Activated CD8-positive, alpha-beta memory T cell treated with anti-CD3 and anti-CD28 coated beads for 48 hours (primary cell): Measurements from ENCODE around the gene NTN5.
"Not testable (repeated sequence)": the region's sequence is repeated elsewhere in the genome, so short reads cannot be mapped to it uniquely, and the experiment has no call there.

ENCODE experiments used
- DNase-seq, 3 experiments: peaks; one replicate each; pipeline ENCODE4 v3.0.0-alpha.2; 2020; ENCODE audit warnings: low read depth in 2 of 3, low spot score in 2 of 3

Gene NTN5

DNA sequence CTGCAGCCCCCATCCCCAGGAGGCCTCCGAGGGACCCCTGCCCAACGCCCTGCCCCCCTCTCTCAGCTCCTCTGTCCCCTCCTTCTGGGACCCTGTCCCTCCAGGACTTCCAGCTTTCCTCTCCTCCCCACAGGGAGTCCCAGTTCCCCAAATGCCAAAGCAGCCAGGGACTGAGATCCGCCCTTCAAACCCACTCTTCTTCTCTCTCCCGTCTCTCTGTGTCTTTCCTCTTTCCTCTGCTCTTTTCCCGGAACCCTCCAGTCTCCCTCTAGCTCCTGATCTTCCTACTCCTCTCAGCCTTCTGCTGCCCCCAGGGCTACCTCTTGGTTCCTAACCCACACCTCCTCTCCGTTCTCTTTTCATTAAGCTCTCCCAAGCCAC is 27.2 kb downstream of the NTN5 start:
- DNase-seq, result no peak

DNA sequence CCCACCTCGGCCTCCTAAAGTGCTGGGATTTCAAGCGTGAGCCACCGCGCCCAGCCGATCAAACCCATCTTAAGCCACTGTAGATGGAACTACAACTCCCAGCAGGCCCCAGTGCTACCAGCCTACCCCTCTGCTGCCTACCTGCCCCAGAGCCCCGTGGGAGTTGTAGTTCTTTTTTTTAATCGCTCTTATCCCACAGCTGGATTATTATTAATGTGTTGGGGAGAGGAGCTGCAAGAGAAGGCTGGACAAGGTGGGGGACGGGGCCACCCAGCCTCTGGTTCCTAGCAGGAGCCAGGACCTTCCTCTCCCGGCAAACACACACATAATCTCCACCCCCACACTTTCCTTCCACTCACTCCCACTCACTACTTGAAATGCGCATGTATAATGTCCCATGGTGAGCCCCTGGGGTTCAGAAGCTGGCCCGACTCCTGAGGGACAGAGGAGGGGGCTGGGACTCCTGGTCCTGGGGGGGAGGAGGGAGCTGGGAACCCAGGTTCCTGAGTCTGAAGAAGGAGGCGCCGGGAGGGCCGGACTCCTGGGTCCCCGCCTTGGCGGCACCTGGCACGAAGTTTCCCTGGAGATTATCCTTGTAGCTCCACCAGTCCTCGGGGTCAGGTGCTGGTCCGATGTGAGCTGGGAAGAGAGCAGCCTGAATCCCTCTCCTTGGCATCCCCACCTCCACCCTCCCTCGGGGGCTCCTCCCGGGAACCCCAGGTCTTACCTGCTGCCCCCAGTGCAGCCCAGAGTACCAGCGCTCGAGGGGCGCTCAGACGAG is 27.8 kb downstream of the NTN5 start:
- peak in 2 of 3 experiments; percentile 44 to 51 for DNase-seq

DNA sequence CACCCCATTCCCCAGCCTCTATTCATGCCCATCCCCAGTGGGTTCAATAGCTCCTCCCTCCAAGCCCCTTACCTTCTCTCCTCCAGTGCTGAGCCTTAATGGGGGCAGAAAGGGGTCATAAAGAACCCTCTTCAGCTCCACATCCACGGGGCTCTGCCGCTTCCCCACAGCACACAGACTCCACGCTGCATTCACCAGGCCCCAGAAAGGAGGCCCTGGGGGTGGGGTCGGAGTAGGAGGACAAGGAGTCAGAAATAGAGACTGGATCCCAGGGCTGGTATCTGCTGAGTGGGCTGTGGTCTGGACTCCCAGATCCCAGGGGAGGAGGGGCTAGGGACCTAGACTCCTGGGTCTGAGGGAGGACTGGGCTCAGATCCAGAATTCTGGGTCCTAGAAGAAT is 28.5 kb downstream of the NTN5 start:
- no peak for DNase-seq

DNA sequence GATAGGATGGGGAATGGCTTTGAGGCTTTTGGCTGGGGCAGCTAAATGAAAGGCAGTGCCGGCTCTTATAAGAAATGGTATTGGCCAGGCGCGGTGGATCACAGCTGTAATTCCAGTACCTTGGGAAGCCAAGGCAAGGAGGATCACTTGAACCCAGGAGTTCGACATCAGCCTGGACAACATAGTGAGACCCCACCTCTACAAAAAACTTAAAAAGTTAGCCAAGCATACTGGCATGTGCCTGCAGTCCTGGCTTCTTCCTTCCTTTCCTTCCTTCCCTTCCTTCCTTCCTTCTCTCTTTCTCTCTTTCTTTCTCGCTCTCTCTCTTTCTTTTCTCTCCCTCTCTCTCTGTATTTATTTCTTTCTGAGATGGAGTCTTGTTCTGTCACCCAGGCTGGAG is 30.0 kb downstream of the NTN5 start:
- DNase-seq, result no peak

DNA sequence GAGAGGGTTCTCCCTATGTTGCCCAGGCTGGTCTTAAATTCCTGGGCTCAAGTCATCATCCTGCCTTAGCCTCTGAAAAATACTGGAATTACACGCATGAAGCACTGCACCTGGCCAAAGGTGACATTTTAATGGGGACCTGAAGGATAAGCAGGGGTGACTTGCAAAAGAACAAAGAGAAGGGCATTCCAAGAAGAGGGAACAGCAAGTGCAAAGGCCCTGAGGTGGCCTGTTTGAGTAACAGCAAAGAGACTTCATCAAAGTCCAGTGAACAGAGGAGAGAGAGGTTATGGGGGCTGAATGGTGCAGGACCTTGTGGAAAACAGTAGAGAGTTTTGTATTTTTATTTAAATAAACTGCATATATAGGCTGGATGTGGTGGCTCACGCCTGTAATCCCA is 31.0 kb downstream of the NTN5 start:
- DNase-seq, result no peak

DNA sequence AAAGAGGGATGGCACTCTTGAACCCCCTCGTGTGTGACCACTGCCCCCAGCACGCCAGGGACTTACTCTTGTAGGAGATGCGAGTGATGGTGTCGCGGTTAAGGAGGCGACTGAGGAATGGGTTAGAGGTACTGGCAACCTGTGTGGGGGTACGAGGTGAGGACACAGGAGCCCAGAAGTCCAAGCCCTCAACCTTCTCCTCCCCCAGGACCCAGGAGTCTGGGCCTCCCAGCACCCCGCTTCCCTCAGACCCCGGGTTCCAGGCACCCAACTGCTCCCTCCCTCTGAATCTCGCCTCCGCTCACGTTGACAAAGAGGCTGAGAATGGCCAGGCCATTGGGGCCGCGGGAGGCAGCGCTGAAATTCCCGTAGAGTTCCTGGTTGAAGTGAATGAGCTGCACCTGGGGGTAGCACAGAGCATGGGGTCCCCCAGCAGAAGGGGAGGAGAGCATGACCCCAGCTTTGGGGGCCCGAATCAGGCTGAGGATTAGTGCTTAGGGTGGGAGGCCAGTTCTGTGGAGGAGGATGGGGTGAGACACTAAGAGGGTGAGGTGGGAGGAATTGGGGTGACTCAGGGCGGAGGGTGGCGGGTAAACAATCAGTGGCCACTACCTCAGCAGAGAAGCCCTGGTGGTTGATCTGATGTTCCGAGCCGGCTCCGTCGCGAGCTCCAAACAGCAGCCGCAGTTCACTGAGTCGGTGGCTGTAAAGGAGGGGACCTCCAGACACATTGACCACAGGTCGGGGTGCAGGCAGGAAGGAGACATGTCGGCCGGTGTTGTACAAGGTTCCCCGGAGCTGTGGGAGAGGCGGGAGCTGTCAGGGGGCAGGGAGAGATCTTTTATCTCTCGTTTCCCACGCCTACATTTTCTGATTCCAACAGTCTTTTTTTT is 33.1 kb downstream of the NTN5 start:
- DNase-seq, result no peak

DNA sequence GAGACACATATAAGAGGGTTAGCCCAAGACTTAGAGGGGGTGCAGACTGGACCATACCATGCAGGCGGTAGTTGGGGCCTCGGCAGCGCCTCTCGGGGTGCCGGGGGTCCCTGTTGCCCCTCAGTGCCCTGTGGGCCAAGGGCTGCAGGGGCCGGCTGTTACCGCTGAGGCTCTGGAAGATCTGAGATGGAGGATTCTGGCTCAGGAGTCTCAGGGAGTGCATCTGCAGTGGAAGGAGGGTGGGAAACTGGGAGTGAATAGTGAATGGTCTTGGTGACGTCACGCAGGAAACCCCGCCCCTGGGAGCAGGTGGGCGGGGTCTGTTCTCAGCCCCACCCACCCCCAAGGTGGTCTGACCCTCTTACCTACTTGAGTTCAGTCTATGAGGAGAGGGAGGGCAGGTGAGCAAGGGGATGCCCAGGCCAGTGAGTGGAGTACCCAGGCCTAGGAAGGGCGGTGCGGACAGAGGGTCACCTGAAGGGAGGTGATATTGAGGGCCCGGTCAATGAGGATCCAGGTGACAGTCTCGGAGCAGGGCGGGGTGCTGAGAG is 33.9 kb downstream of the NTN5 start:
- no peak for DNase-seq

DNA sequence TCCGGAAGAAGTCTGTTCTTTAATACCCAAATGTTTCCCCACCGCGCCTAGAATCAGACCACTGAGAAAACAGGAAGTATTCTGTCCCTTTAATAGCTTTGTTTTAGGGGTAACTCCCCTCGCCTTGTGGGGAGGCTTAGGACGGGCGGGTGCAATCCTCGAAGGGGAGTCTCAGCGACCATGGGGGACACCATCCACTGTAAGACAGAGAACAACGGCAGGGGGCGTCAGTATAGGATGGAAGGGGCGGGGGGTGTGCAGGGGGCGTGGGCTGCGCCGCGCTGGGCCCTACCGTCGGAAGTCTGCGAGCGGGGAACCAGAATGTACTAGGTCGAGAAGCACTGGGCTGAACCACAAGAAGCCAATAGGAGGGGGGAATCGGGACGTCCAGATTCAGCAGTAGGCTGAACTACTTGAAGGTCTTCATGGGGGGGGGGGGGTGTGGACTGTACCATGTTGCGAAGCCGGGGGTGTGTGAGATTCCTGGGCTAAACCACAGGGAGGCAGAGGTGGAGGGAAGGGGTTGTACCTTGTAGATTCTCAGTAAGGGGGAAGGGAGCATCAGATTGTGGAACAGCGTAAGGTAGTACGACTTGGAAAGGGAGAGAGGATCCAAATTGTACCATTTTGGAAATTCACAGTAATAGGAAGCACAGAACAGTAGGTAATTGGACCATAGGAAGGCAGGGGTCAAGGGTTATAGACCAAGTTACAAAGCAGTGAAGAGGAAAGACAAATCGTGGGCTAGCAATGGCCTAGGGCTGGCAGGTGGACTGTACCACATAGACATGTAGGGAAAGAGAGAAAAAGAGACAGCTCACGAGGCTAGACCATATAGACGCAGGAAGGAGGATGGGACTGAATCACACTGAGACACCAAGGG is 34.6 kb downstream of the NTN5 start:
- DNase-seq, result peak in 1 of 3 experiments; percentile 52

DNA sequence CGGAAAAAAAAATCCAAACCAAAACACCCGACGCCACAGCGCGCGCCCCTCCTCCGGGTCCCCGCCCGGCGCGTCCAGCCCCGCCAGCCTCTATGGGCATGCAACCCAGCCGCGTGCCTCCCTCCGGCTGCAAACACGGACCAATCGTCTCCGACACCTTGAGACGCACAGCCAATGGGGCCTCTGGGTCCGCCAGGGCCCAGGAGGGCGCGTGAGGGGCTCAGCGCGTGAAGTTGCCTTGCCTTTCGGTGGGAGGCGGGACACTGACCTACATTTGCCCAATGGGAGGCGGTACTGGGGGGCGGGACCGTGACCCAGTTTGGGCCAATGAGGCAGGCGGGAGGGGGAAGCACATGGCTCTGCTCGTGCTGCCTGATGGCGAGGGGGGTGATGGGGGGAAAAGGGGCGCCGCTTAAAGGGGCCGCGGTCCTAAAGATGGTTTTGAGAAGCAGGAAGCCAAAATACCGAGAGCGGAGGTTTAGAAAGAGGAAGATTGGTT is 35.3 kb downstream of the NTN5 start:
- peak; percentile 92 to 97 (median 92) for DNase-seq

DNA sequence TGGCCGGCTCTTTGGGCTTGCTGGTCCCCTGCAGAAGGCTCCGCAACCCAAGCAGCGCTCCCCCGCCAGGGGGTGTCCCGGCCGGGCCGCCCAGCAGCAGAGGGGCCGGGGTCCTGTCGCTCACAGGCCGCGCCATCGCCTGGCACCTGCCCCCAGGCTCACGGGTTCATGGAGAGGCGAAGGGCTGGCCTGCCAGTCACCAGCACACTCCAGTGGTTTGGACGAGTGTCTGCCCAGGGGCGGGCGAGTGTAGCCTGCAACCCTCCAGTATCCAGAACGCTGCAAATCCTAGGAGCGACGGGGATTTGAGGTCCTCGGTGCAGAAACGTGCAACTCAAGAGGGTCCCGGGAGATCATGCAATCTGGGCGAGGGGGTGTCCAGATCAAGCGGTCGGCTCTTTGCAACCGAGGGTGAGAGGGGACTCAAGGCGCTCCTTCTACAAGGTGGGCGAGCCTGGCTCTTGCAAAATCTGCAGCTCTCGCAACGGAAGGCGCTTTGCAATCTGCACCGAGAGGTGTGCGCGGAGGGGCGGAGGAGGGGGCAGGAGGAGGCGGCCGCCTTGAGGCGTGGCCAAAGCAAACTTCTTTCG is 35.9 kb downstream of the NTN5 start, which contains the start of gene DBP:
Gene DBP, minus strand, starts transcription at position 521 of the 590 bp plus-strand sequence. Its CDS starts 385 bp downstream, at position 136.
- DNase-seq, result no peak

DNA sequence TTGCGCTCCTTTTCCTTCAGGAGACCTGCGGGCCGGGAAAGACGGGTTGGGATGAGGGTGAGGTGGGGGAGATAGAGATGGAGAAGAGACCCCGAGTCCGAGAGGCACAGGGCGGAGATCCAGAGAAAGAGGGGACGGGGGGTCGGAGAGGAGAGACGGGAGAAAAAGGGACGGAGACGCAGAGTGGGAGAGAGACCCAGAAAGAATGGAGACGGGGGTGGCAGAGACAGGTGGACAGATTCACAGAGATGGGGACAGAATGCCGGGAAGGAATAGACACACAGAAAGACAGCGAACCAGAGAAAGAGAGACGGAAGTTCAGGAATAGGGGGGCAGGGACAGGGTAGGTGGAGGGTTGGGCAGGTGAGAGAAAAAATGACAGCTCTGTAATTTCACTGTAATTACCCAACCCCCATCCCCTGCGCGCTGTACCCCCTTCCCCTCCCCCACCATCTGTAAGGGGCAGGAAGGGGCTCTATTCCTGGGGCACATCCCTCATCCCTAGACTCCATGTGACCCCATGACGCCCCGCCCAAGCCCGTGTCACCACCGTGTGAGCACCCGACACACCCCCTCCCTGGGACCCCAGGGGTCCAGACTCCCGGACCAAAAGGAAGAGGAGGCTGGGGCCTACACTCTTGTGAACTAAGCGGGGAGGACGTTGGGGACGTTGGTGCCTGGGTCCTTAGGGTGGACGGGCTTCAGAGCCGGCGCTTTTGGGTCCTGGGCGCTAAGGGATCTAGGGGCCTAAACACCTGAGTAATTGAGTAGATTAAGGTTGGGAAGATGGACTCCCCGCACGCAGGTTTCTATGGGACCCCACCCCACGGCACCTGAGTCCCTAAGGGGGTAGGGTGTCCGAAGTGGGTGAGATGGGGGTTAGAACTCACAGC is 36.6 kb downstream of the NTN5 start:
- DNase-seq, result no peak

DNA sequence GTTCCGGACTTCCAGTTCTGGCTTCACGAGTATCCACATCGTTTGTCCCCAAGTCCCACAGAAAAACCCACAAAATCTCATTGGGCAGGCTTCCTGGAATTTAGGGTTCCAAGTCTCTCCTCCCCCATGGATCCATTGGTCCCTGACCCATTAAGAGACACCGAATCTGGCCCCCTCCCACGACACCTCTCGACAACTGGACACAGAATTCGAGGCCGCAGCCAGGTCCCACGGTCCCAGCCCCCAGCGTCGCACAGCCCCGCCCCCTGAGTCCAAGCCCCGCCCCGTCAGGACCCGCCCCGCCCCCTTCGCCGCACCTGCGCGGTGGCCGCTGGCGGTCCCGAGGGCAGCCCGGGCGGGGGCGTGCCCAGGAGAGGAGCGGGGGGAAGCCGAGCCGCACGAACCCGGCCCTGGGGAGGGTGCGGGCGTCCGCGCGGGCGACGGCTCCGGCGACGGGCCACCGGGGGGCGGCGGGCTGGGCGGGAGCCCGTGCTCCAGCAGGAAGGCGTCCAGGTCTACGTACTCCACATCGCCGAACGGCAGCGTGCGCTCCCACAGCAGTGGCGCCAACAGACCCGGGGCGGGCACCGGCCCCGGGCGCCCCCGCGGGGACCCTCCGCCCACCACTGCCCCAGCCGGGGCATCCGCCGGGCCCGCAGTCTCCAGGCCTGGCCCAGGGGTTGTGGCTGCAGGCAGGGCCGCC is 37.4 kb downstream of the NTN5 start:
- DNase-seq, result peak in 2 of 3 experiments; percentile 59 to 71

DNA sequence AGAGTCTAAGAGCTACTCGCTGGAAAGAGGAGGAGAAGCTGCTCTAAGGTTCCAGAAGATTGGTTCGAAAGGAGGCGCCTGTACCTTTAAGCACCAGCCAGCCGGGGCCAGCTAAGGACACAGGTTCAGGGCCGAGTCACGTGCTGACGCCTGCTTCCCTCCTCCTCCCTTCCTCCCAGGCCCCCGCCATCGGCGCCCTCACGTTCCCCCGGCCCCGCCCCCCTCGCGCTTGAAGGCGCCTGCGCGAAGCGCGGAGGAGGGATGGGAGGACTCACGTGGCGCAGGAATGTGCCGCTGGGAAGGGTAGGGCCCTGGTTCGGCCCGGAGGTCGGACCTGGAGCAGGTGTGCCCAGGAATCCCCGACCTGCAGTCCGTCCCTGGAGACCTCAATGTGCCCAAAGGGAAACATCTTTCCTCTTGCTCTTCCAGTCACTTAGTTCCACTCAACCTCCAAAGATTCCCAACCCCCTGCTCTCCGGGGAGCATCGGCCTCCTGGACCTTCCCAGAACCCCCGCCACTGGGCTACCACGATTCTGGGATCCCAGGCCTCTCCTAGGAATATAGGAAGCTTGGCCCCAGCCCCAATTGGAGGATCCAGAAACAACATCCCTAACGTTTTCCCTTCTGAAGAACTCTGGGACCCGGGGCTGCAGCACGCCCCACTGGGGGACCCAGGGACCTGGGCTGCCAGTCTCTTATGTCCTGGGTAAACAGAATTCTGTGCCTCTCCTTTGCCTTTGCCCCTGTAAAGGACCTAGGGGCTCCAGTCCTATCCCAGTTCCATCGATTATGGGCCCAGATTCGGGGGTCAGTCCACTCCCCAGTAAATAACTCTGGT is 38.2 kb downstream of the NTN5 start:
- DNase-seq, result peak in 2 of 3 experiments; percentile 77 to 84

DNA sequence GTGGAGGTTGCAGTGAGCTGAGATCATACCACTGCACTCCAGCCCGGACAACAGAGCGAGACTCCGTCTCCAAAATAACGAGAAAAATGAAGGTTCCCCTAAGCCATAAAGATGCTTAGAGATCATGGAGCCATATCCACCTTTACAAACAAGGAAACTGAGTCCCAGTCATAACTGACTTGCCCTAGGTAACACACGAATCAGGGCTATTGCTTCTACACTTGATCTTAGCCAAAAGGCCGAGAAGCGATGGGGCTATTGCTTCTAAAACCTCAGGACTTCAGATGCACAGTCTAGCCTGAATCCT is 38.8 kb downstream of the NTN5 start:
- DNase-seq, result no peak

DNA sequence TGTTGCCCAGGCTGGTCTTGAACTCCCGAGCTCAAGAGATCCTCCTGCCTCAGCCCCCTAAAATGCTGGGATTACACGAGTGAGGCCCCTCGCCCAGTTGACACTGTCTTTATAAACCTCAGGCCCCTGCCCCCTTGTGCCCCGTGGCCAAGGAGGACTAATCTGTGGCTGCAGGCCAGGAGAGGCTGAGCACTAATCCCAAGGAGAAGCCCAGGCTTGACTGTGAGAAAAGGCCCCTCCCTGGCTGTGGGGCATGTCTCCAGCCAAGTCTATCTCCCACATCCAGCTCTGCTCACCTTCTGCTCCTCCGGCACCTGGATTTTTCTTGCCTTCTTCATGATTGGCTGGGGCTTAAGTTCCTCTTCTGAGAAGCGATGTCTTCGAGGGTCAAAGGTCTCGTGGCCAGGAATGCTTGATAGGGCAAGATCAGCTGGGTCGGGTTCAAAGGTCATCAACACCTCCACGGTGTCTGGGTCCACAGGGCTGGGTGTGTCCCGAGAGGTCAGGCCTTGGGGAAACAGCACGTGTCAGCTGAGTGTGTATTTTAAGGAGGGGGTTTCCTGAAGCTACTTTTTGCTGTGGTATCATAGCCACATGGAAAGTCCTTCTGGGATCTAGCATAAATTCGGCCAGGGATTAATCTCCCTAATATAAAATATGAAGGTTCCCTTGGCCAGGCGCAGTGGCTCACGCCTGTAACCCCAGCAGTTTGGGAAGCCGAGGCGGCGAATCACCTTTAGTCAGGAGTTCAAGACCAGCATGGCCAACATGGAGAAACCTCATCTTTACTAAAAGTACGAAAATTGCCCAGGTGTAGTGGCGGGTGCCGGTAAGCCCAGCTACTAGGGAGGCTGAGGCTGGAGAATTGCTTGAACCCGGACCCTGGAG is 39.4 kb downstream of the NTN5 start:
- DNase-seq, result no peak

DNA sequence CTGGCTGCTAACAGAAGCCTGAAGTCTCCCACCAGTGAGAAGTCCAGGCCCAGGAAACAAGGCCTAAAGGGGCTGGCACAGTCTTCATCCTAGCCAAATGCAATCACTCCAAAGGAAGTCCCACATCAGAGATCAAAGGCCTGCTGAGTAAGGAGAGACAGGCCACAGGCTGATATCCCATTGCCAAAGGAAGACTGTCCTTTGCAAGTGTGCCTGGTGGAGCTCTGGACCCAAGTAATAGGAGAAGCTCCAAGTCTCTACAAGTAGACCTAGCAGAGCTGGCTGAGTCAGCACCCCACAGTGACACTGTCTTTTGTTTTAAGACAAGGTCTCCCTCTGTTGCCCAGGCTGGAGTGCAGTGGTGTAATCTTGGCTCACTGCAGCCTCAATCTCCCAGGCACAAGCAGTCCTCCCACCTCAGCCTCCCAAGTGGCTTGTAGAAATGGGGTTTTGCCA is 40.1 kb downstream of the NTN5 start:
- DNase-seq, result no peak

DNA sequence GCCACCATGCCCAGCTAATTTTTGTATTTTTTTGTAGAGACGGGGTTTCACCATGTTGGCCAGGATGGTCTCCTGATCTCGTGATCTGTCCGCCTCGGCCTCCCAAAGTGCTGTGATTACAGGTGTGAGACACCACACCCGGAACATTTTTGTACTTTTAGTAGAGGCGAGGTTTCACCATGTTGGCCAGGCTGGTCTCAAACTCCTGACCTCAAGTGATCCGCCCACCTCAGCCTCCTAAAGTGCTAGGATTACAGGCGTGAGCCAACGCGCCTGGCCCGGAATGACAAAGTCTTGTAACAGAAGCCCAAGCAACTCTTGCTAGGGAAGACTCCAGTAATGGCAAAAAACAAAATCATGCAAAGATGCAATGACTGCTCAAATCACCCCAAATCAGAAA is 40.5 kb downstream of the NTN5 start:
- DNase-seq, result not testable (repeated sequence)
